Measurements from ENCODE around the gene SERPINA10. TPM values are rescaled to one million over a fixed set of nuclear protein-coding genes. Genes with fewer than 3 reads are reported as not detected.

Gene SERPINA10
- 0.03 TPM in 1 of 5 replicates, not detected in the others for total RNA-seq (2022; extraction: Qiagen RNA extraction; ENCODE audit: low read depth)

GRCh38 chr14:94292872-94293577, at the start of gene SERPINA10:
Gene SERPINA10, minus strand, starts transcription at chr14:94293268. Its CDS starts 2,675 bp downstream, at chr14:94290593.

DNA sequence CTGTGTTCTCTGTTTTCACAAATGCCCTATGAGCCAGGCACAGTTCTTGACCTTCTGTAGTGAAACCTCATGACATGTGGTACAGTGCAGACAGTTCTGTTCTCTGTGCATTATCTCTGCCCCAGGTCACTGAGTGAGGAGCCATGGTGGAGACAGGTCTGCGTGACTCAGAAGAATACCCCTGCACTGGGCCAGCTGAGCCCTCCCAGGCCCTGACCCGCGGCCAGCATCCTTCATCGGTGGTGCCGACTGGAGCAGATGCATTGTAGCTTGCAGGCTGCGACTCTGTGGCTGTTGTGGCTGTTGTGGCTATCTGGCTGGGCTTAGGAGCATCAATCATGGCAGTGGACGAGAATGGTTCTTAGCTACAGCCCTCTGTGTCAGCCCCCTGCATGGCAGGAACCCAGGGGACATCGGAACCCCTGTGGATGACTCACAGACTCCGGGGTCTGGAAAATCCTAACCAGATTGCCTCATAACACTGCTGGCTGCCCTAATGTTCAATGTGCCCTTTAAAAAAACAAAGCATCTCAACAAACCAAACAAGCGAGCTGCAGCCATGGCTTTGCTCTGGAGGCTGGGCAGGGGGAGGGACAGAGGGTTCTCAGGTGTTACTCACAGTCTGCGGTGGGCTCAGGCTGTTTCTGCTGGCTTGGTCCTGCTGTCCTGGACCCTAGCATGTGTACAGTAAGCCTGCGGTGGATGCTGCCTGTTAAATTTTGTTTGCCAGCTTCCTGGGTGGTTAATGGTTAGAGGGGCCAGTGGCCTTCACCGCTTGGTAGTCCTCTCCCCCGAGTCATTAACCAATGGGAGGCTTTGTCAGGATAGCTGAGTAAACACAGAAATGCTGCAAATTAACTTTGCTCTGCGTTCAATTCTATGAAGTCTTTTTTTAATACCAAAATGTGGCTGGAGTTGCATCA, 29.8 kb upstream of the SERPINA10 start, which contains the start of gene SERPINA6:
Gene SERPINA6 (minus strand): TSS at position 689 of the 923 bp plus-strand sequence. CDS start 8,688 bp downstream, outside the sequence.

Other genes with a start within 250 kb of the SERPINA10 start
- gene DDX24, start 212.1 kb downstream of the SERPINA10 start, total RNA-seq (2022; extraction: Qiagen RNA extraction; ENCODE audit: low read depth): 155 to 183 TPM (median 177 TPM) in 5 replicates
- gene IFI27L1, start 212.0 kb downstream of the SERPINA10 start, total RNA-seq (2022; extraction: Qiagen RNA extraction; ENCODE audit: low read depth): 18.3 to 22.4 TPM (median 20.2 TPM) in 5 replicates
- 0.47 to 2.4 TPM (median 1.8 TPM) in 5 replicates for gene IFI27, start 182.5 kb downstream of the SERPINA10 start, total RNA-seq (2022; extraction: Qiagen RNA extraction; ENCODE audit: low read depth)
- 53.9 to 68.4 TPM (median 56.1 TPM) in 5 replicates for gene IFI27L2, start 163.7 kb downstream of the SERPINA10 start, total RNA-seq (2022; extraction: Qiagen RNA extraction; ENCODE audit: low read depth)
- 0.22 to 0.51 TPM (median 0.38 TPM) in 5 replicates for gene PPP4R4, start 118.9 kb downstream of the SERPINA10 start, total RNA-seq (2022; extraction: Qiagen RNA extraction; ENCODE audit: low read depth)
- 0.93 to 1.5 TPM (median 1.2 TPM) in 5 replicates for gene SERPINA6, start 30.1 kb upstream of the SERPINA10 start, total RNA-seq (2022; extraction: Qiagen RNA extraction; ENCODE audit: low read depth)
- not detected in 5 replicates for gene SERPINA2, start 73.4 kb upstream of the SERPINA10 start, total RNA-seq (2022; extraction: Qiagen RNA extraction; ENCODE audit: low read depth)
- gene SERPINA1, start 95.3 kb upstream of the SERPINA10 start, total RNA-seq (2022; extraction: Qiagen RNA extraction; ENCODE audit: low read depth): 1.1 to 3.1 TPM (median 1.8 TPM) in 5 replicates
- gene SERPINA11, start 159.5 kb upstream of the SERPINA10 start, total RNA-seq (2022; extraction: Qiagen RNA extraction; ENCODE audit: low read depth): not detected in 5 replicates
- not detected in 5 replicates for gene SERPINA9, start 182.9 kb upstream of the SERPINA10 start, total RNA-seq (2022; extraction: Qiagen RNA extraction; ENCODE audit: low read depth)
- gene SERPINA12, start 216.2 kb upstream of the SERPINA10 start, total RNA-seq (2022; extraction: Qiagen RNA extraction; ENCODE audit: low read depth): not detected in 5 replicates

All from A549 treated with GW870086 at 1 μM for 4 hours (cell line).